ENCODE measurements around the gene HSPH1. TPM values are rescaled to one million over a fixed set of nuclear protein-coding genes. Genes with fewer than 3 reads are reported as not detected.

Gene HSPH1
- total and polyA plus RNA-seq, 2 donors (not counting 3 experiments of a cell fraction or from before 2014, with no cell fraction given): 15.8 to 124 TPM

DNA sequence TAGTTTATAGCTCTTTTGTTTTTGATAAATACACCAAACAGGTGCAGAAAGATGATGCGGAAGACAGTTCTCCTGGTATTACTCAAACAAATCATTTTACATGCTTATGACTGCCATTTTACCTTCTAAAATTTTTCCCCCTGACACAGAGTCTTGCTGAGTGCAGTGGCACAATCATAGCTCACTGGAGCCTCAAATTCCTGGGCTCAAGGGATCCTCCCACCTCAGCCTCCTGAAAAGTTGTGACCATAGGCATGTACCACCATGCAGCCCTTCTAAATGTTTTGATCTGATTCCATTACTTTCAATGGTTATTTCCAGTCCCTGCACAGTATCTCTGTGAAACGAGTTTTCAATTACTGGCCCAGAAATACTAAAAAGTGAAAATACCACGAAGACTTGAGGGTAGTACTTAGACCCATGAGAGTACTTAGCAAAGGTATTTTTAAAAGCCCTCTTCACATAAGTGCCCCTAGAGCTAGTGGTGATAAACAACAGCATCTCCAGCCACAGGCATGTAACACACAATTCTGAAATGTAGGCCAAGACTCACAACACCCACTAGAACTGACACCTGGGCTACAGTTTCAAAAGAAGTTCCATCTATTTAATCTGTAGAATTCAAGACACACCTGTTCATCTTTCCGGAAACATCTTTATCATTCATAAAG is 11.3 kb downstream of the HSPH1 start:
- POLR2A ChIA-PET: no interaction called here
- H3K9me3 ChIP-seq (replicated peaks; ENCODE audit: control insufficient read depth, insufficient read depth, low read length): no peaks in the 10 kb centered on the region
- DNase-seq (ENCODE audit: low read depth, low spot score) (no peak), FAIRE-seq (no peak)
- peaks cover 16% of the 10 kb centered on the region for H3K79me2 ChIP-seq (ENCODE audit: control insufficient read depth, insufficient read depth, low read length)
- no peaks in the 10 kb centered on the region for H4K20me1 ChIP-seq (replicated peaks; ENCODE audit: control insufficient read depth, extremely low read depth, insufficient read depth, low read length)
- H3K27me3 ChIP-seq (ENCODE audit: control insufficient read depth in 2 of 2, insufficient read depth in 2 of 2, low read length in 2 of 2): no peaks in the 10 kb centered on the region
- BruUV-seq (replicated peaks): no TSS peak
- no peak overlapping the region for H3K27ac ChIP-seq (ENCODE audit: insufficient read depth, low read depth, low read length)
- H3K36me3 ChIP-seq (ENCODE audit: control insufficient read depth in 2 of 2, extremely low read depth in 1 of 2, insufficient read depth in 2 of 2, low read length in 2 of 2): peaks cover 19 to 63% of the 10 kb centered on the region in 2 experiments
- CTCF ChIA-PET: interaction anchor here (1.9 to 2.9 kb wide), 2 partner anchors 10 kb away, joined by 9 to 11 read pairs; partner anchors contain the start of gene HSPH1
- dilution Hi-C loops (cut with MboI; ENCODE audit: extremely low pct_ligation_motif_present, low sequenced_read_pairs) (no loop called here), intact Hi-C loops (cut with micrococcal nuclease) (no loop called here)
- no peak overlapping the region for H3K4me3 ChIP-seq (replicated peaks in 1 of 3; ENCODE audit: insufficient read depth in 1 of 3, low read depth in 1 of 3, low read length in 3 of 3)
- no peaks in the 10 kb centered on the region for H3K9me1 ChIP-seq (replicated peaks; ENCODE audit: control insufficient read depth, extremely low read depth, insufficient read depth, low read length)
- H3K9ac ChIP-seq (replicated peaks; ENCODE audit: extremely low read depth, insufficient read depth, low read length): no peak overlapping the region
- H3K4me1 ChIP-seq (ENCODE audit: control insufficient read depth, extremely low read depth, insufficient read depth, low read length): no peaks in the 10 kb centered on the region
- H2AFZ ChIP-seq (ENCODE audit: low read depth, low read length): no peak overlapping the region
- H3K4me2 ChIP-seq (ENCODE audit: insufficient read depth, low read length): no peak overlapping the region
- TF ChIP-seq GATA2 (IDR thresholded peaks at IDR 0.05; ENCODE audit: insufficient read depth, insufficient read length, low read depth, low read length): no peak
- no peak for TF ChIP-seq JUN (IDR thresholded peaks at IDR 0.05; ENCODE audit: borderline replicate concordance, insufficient read depth, insufficient read length, low read depth)
- no peak for TF ChIP-seq EZH2 (IDR thresholded peaks at IDR 0.05; ENCODE audit: borderline replicate concordance, low read depth, low read length, severe bottlenecking)
- TF ChIP-seq, protein P1, sequence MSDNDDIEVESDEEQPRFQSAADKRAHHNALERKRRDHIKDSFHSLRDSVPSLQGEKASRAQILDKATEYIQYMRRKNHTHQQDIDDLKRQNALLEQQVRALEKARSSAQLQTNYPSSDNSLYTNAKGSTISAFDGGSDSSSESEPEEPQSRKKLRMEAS (IDR thresholded peaks at IDR 0.05; ENCODE audit: insufficient read depth, insufficient read length): no peak
- TF ChIP-seq MYC (IDR thresholded peaks at IDR 0.05; ENCODE audit: low read depth, low read length): no peak
- no peak for TF ChIP-seq POLR2A (IDR thresholded peaks at IDR 0.05; ENCODE audit: low read depth, low read length)
- TF ChIP-seq, protein P2, sequence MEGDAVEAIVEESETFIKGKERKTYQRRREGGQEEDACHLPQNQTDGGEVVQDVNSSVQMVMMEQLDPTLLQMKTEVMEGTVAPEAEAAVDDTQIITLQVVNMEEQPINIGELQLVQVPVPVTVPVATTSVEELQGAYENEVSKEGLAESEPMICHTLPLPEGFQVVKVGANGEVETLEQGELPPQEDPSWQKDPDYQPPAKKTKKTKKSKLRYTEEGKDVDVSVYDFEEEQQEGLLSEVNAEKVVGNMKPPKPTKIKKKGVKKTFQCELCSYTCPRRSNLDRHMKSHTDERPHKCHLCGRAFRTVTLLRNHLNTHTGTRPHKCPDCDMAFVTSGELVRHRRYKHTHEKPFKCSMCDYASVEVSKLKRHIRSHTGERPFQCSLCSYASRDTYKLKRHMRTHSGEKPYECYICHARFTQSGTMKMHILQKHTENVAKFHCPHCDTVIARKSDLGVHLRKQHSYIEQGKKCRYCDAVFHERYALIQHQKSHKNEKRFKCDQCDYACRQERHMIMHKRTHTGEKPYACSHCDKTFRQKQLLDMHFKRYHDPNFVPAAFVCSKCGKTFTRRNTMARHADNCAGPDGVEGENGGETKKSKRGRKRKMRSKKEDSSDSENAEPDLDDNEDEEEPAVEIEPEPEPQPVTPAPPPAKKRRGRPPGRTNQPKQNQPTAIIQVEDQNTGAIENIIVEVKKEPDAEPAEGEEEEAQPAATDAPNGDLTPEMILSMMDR (IDR thresholded peaks at IDR 0.05; ENCODE audit: extremely low read depth in 1 of 2, insufficient read depth in 1 of 2, low read depth in 1 of 2, low read length in 2 of 2): no peak
- no peak for TF ChIP-seq FOS (IDR thresholded peaks at IDR 0.05; ENCODE audit: borderline replicate concordance, insufficient read depth, low read length)
- TF ChIP-seq POLR2AphosphoS5 (IDR thresholded peaks at IDR 0.05; ENCODE audit: insufficient read depth, low read depth, low read length): no peak

Data from endothelial cell of umbilical vein (primary cell).